ENCODE data around the gene SPACA4. TPM values are rescaled to one million over a fixed set of nuclear protein-coding genes. Genes with fewer than 3 reads are reported as not detected.
"Not testable (repeated sequence)": the region's sequence is repeated elsewhere in the genome, so short reads cannot be mapped to it uniquely, and the experiment has no call there.

SPACA4 gene
- total and polyA plus RNA-seq, 7 experiments from 2014 or later, result not detected

GRCh38 chr19:48568345-48568886 is 38.1 kb upstream of the SPACA4 start:
- DNase-seq, result no peak
- Histone ChIP-seq H3K9me3 (ENCODE audit: control insufficient read depth in 2 of 3, low read length in 3 of 3) (no peaks in the 10 kb centered on the region), H3K4me1 (ENCODE audit: control insufficient read depth in 2 of 2, insufficient read depth in 2 of 2, low read length in 2 of 2) (no peaks in the 10 kb centered on the region), H3K4me3 (ENCODE audit: low read length) (no peak overlapping the region), H3K27ac (ENCODE audit: low read depth, low read length) (no peak overlapping the region), H3K27me3 (ENCODE audit: control insufficient read depth in 2 of 2, insufficient read depth in 2 of 2, low read length in 2 of 2) (no peaks in the 10 kb centered on the region), H3K36me3 (ENCODE audit: control insufficient read depth in 2 of 3, insufficient read depth in 3 of 3, low read length in 3 of 3) (no peaks in the 10 kb centered on the region)
- no peak overlapping the region for H3K4me3 Mint-ChIP-seq
- no peak for ATAC-seq
- ChIA-PET CTCF (no interaction called here), POLR2A (no interaction called here)
- H3K27me3 Mint-ChIP-seq, result peaks cover 0 to 6% (median 3%) of the 10 kb centered on the region in 5 donors
- H3K9me3 Mint-ChIP-seq, result no peaks in the 10 kb centered on the region
- H3K4me1 Mint-ChIP-seq, result no peaks in the 10 kb centered on the region
- intact Hi-C loops (cut with micrococcal nuclease), result no loop called here
- no peak overlapping the region for H3K27ac Mint-ChIP-seq
- no peaks in the 10 kb centered on the region for H3K36me3 Mint-ChIP-seq

GRCh38 chr19:48569814-48570213 is 36.7 kb upstream of the SPACA4 start:
- DNase-seq (no peak), ATAC-seq (no peak)
- H3K4me3 ChIP-seq (ENCODE audit: low read length), result no peak overlapping the region
- H3K9me3 Mint-ChIP-seq, result no peaks in the 10 kb centered on the region
- H3K4me1 Mint-ChIP-seq, result peaks cover 0 to 4% (median 0%) of the 10 kb centered on the region in 7 donors
- ChIA-PET POLR2A (no interaction called here), CTCF (interaction anchor here (0.5 to 0.7 kb wide), 2 partner anchors 24 to 144 kb away, joined by 3 read pairs; no protein-coding TSS in a partner anchor)
- no peaks in the 10 kb centered on the region for H3K36me3 Mint-ChIP-seq
- peaks cover 0 to 6% (median 3%) of the 10 kb centered on the region in 5 donors for H3K27me3 Mint-ChIP-seq
- no peak overlapping the region for H3K27ac Mint-ChIP-seq
- H3K36me3 ChIP-seq (ENCODE audit: control insufficient read depth in 2 of 3, insufficient read depth in 3 of 3, low read length in 3 of 3), result no peaks in the 10 kb centered on the region
- H3K27me3 ChIP-seq (ENCODE audit: control insufficient read depth in 2 of 2, insufficient read depth in 2 of 2, low read length in 2 of 2), result no peaks in the 10 kb centered on the region
- no peaks in the 10 kb centered on the region for H3K4me1 ChIP-seq (ENCODE audit: control insufficient read depth in 2 of 2, insufficient read depth in 2 of 2, low read length in 2 of 2)
- intact Hi-C loops (cut with micrococcal nuclease), result no loop called here
- H3K27ac ChIP-seq (ENCODE audit: low read depth, low read length), result no peak overlapping the region
- H3K9me3 ChIP-seq (ENCODE audit: control insufficient read depth in 2 of 3, low read length in 3 of 3), result no peaks in the 10 kb centered on the region
- no peak overlapping the region for H3K4me3 Mint-ChIP-seq

- DNase-seq (no peak), ATAC-seq (no peak)
- no peaks in the 10 kb centered on the region for H3K36me3 ChIP-seq (ENCODE audit: control insufficient read depth in 2 of 3, insufficient read depth in 3 of 3, low read length in 3 of 3)
- no peak overlapping the region for H3K27ac ChIP-seq (ENCODE audit: low read depth, low read length)
- no peaks in the 10 kb centered on the region for H3K36me3 Mint-ChIP-seq
- no peak overlapping the region for H3K4me3 ChIP-seq (ENCODE audit: low read length)
- intact Hi-C loops (cut with micrococcal nuclease), result no loop called here
- POLR2A ChIA-PET, result no interaction called here
- H3K9me3 Mint-ChIP-seq, result no peaks in the 10 kb centered on the region
- H3K27me3 ChIP-seq (ENCODE audit: control insufficient read depth in 2 of 2, insufficient read depth in 2 of 2, low read length in 2 of 2), result no peaks in the 10 kb centered on the region
- H3K4me3 Mint-ChIP-seq, result no peak overlapping the region
- no peak overlapping the region for H3K27ac Mint-ChIP-seq
- peaks cover 0 to 6% (median 3%) of the 10 kb centered on the region in 5 donors for H3K27me3 Mint-ChIP-seq
- no peaks in the 10 kb centered on the region for H3K9me3 ChIP-seq (ENCODE audit: control insufficient read depth in 2 of 3, low read length in 3 of 3)
- CTCF ChIA-PET, result interaction anchor here (1.2 kb wide), 1 partner anchor 12 kb away, joined by 3 read pairs; no protein-coding TSS in a partner anchor
- peaks cover 0 to 4% (median 0%) of the 10 kb centered on the region in 7 donors for H3K4me1 Mint-ChIP-seq
- H3K4me1 ChIP-seq (ENCODE audit: control insufficient read depth in 2 of 2, insufficient read depth in 2 of 2, low read length in 2 of 2), result no peaks in the 10 kb centered on the region
These were observed 35.0 kb upstream of the SPACA4 start for GRCh38 chr19:48571378-48572162.

GRCh38 chr19:48573163-48573505 is 33.4 kb upstream of the SPACA4 start:
- Mint-ChIP-seq H3K27me3 (peaks cover 0 to 4% (median 0%) of the 10 kb centered on the region in 5 donors), H3K9me3 (no peaks in the 10 kb centered on the region), H3K36me3 (no peaks in the 10 kb centered on the region), H3K27ac (no peak overlapping the region), H3K4me1 (peaks cover 0 to 4% (median 0%) of the 10 kb centered on the region in 7 donors), H3K4me3 (no peak overlapping the region)
- Histone ChIP-seq H3K4me3 (ENCODE audit: low read length) (no peak overlapping the region), H3K9me3 (ENCODE audit: control insufficient read depth in 2 of 3, low read length in 3 of 3) (no peaks in the 10 kb centered on the region), H3K27ac (ENCODE audit: low read depth, low read length) (no peak overlapping the region), H3K36me3 (ENCODE audit: control insufficient read depth in 2 of 3, insufficient read depth in 3 of 3, low read length in 3 of 3) (no peaks in the 10 kb centered on the region), H3K27me3 (ENCODE audit: control insufficient read depth in 2 of 2, insufficient read depth in 2 of 2, low read length in 2 of 2) (no peaks in the 10 kb centered on the region), H3K4me1 (ENCODE audit: control insufficient read depth in 2 of 2, insufficient read depth in 2 of 2, low read length in 2 of 2) (no peaks in the 10 kb centered on the region)
- ATAC-seq (no peak), DNase-seq (no peak)
- CTCF ChIA-PET, result interaction anchor here (0.5 to 1.7 kb wide), 2 partner anchors 11 to 390 kb away, joined by 3 to 6 read pairs; no protein-coding TSS in a partner anchor
- POLR2A ChIA-PET, result no interaction called here
- intact Hi-C loops (cut with micrococcal nuclease), result no loop called here

- no peaks in the 10 kb centered on the region for H3K27me3 Mint-ChIP-seq
- DNase-seq (no peak), ATAC-seq (no peak)
- intact Hi-C loops (cut with micrococcal nuclease), result no loop called here
- no peak overlapping the region for H3K4me3 ChIP-seq (ENCODE audit: low read length)
- H3K4me3 Mint-ChIP-seq, result no peak overlapping the region
- H3K9me3 Mint-ChIP-seq, result no peaks in the 10 kb centered on the region
- H3K36me3 Mint-ChIP-seq, result no peaks in the 10 kb centered on the region
- ChIA-PET CTCF (no interaction called here), POLR2A (no interaction called here)
- peaks cover 0 to 4% (median 0%) of the 10 kb centered on the region in 7 donors for H3K4me1 Mint-ChIP-seq
- H3K27ac Mint-ChIP-seq, result no peak overlapping the region
- no peaks in the 10 kb centered on the region for H3K27me3 ChIP-seq (ENCODE audit: control insufficient read depth in 2 of 2, insufficient read depth in 2 of 2, low read length in 2 of 2)
- no peaks in the 10 kb centered on the region for H3K4me1 ChIP-seq (ENCODE audit: control insufficient read depth in 2 of 2, insufficient read depth in 2 of 2, low read length in 2 of 2)
- no peak overlapping the region for H3K27ac ChIP-seq (ENCODE audit: low read depth, low read length)
- H3K36me3 ChIP-seq (ENCODE audit: control insufficient read depth in 2 of 3, insufficient read depth in 3 of 3, low read length in 3 of 3), result no peaks in the 10 kb centered on the region
- H3K9me3 ChIP-seq (ENCODE audit: control insufficient read depth in 2 of 3, low read length in 3 of 3), result no peaks in the 10 kb centered on the region
These were observed 30.5 kb upstream of the SPACA4 start for GRCh38 chr19:48575931-48576622.

GRCh38 chr19:48577908-48578307 is 28.6 kb upstream of the SPACA4 start:
- intact Hi-C loops (cut with micrococcal nuclease); H3K27me3 ChIP-seq (ENCODE audit: control insufficient read depth in 2 of 2, insufficient read depth in 2 of 2, low read length in 2 of 2); H3K4me1 Mint-ChIP-seq; H3K4me3 ChIP-seq (ENCODE audit: low read length); H3K36me3 Mint-ChIP-seq; H3K36me3 ChIP-seq (ENCODE audit: control insufficient read depth in 2 of 3, insufficient read depth in 3 of 3, low read length in 3 of 3); H3K27me3 Mint-ChIP-seq; H3K4me1 ChIP-seq (ENCODE audit: control insufficient read depth in 2 of 2, insufficient read depth in 2 of 2, low read length in 2 of 2); DNase-seq; H3K4me3 Mint-ChIP-seq; ATAC-seq; H3K27ac Mint-ChIP-seq; H3K27ac ChIP-seq (ENCODE audit: low read depth, low read length); POLR2A ChIA-PET; H3K9me3 Mint-ChIP-seq; H3K9me3 ChIP-seq (ENCODE audit: control insufficient read depth in 2 of 3, low read length in 3 of 3): not testable (repeated sequence)
- CTCF ChIA-PET, result interaction anchor here (0.7 kb wide), 1 partner anchor 1236 kb away, joined by 3 read pairs; no protein-coding TSS in a partner anchor

All from naive thymus-derived CD4-positive, alpha-beta T cell (primary cell).